Progenitor cell of endocrine pancreas (in vitro differentiated cells): ENCODE measurements around the gene PRKAR1A. TPM values are rescaled to one million over a fixed set of nuclear protein-coding genes. Genes with fewer than 3 reads are reported as not detected.
"Not testable (repeated sequence)": the region's sequence is repeated elsewhere in the genome, so short reads cannot be mapped to it uniquely, and the experiment has no call there.

ENCODE experiments used
- DNase-seq: peaks from one replicate; pipeline ENCODE4 v3.0.0; 2021; ENCODE audit warnings: low spot score; ENCODE audit not compliant: unreplicated experiment
- H3K27ac Mint-ChIP-seq: 2 replicates; pipeline ENCODE4 v1.8.0; 2021; ENCODE audit warnings: mild to moderate bottlenecking, moderate library complexity, mixed read lengths
- H3K27me3 Mint-ChIP-seq: 2 replicates; pipeline ENCODE4 v1.8.0; 2021; ENCODE audit warnings: mixed read lengths
- H3K36me3 Mint-ChIP-seq: 2 replicates; pipeline ENCODE4 v1.8.0; 2022; ENCODE audit warnings: mixed read lengths; ENCODE audit not compliant: insufficient read depth
- H3K4me1 Mint-ChIP-seq: 2 replicates; pipeline ENCODE4 v1.8.0; 2021; ENCODE audit warnings: low read depth, mixed read lengths
- H3K4me3 Mint-ChIP-seq: 2 replicates; pipeline ENCODE4 v1.8.0; 2021; ENCODE audit warnings: low read depth, mild to moderate bottlenecking, moderate library complexity, mixed read lengths
- H3K9me3 Mint-ChIP-seq: 2 replicates; pipeline ENCODE4 v1.8.0; 2021; ENCODE audit warnings: low read depth, mixed read lengths
- total RNA-seq: library from RNA; stranded (reverse); gene quantifications from 2 replicates; pipeline ENCODE4 v1.2.1, GENCODE V29; 2021
- TF ChIP-seq, protein P1 (sequence below): fragments of 200-600 bp; sonication (generic); IDR thresholded peaks from one replicate; pipeline ENCODE4 v1.5.0; 2021; ENCODE audit warnings: antibody characterized with exemption, mild to moderate bottlenecking; ENCODE audit not compliant: unreplicated experiment

Gene PRKAR1A
- total RNA-seq, 1 donor from 2014 or later = 337 TPM

DNA sequence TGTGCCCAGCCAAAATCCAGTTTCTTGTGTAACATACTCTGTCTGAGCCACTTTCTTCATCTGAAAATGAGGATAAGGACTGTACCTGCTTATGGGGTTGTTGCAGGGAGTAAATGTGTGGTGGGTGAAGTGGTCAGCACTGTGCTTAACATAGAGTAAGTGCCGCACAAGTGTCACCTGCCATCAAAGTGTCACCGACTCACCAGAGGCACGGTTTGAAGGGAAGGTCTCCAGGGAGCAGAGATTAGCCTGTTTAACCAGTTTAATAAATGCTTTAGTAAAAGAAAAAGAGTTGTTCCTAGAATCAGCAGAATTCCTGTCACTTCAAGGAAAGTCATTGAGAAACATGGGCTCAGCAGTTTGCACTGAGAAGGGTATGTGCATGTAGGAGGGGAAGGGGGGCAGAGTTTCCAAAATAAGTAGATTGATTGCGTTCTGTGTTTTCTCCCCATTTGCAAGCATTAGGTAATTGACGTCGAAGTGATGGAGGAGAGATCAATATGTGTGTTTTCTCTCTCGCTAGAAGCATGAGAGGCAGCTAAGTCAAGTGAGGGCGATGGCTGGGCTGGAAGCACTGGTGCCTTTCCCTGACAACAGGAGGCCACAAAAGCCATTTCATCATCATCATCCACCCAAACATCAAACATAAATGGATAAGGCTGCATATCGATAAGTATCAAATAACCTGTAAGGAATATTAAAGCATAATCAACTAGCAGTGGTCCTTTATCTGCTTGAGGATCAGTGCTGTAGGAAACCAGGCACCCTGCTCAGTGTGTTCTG is 69.8 kb downstream of the PRKAR1A start:
- Mint-ChIP-seq H3K27me3 (no peaks in the 10 kb centered on the region), H3K36me3 (peaks cover 2% of the 10 kb centered on the region), H3K27ac (peak overlapping the region; percentile 76), H3K4me3 (peak overlapping the region; percentile 11), H3K4me1 (peaks cover 41% of the 10 kb centered on the region), H3K9me3 (peaks cover 4% of the 10 kb centered on the region)
- TF ChIP-seq, protein P1, sequence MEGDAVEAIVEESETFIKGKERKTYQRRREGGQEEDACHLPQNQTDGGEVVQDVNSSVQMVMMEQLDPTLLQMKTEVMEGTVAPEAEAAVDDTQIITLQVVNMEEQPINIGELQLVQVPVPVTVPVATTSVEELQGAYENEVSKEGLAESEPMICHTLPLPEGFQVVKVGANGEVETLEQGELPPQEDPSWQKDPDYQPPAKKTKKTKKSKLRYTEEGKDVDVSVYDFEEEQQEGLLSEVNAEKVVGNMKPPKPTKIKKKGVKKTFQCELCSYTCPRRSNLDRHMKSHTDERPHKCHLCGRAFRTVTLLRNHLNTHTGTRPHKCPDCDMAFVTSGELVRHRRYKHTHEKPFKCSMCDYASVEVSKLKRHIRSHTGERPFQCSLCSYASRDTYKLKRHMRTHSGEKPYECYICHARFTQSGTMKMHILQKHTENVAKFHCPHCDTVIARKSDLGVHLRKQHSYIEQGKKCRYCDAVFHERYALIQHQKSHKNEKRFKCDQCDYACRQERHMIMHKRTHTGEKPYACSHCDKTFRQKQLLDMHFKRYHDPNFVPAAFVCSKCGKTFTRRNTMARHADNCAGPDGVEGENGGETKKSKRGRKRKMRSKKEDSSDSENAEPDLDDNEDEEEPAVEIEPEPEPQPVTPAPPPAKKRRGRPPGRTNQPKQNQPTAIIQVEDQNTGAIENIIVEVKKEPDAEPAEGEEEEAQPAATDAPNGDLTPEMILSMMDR = no peak
- no peak for DNase-seq

GRCh38 chr17:68582867-68583266 is 70.6 kb downstream of the PRKAR1A start:
- not testable (repeated sequence) for H3K27ac Mint-ChIP-seq, H3K4me3 Mint-ChIP-seq, H3K9me3 Mint-ChIP-seq, DNase-seq, H3K27me3 Mint-ChIP-seq, H3K36me3 Mint-ChIP-seq
- peaks cover 41% of the 10 kb centered on the region for H3K4me1 Mint-ChIP-seq

GRCh38 chr17:68584581-68585303 is 72.5 kb downstream of the PRKAR1A start:
- H3K27me3 Mint-ChIP-seq = no peaks in the 10 kb centered on the region
- peaks cover 10% of the 10 kb centered on the region for H3K36me3 Mint-ChIP-seq
- no peak overlapping the region for H3K4me3 Mint-ChIP-seq
- peak overlapping the region; percentile 77 for H3K27ac Mint-ChIP-seq
- DNase-seq = no peak
- peaks cover 40% of the 10 kb centered on the region for H3K4me1 Mint-ChIP-seq
- TF ChIP-seq, protein P1 = no peak
- H3K9me3 Mint-ChIP-seq = peaks cover 7% of the 10 kb centered on the region

- Mint-ChIP-seq H3K27ac (peak overlapping the region; percentile 45), H3K9me3 (peaks cover 7% of the 10 kb centered on the region), H3K4me3 (no peak overlapping the region), H3K27me3 (no peaks in the 10 kb centered on the region), H3K36me3 (peaks cover 10% of the 10 kb centered on the region), H3K4me1 (peaks cover 33% of the 10 kb centered on the region)
- TF ChIP-seq, protein P1 = no peak
- no peak for DNase-seq
Observed at GRCh38 chr17:68585643-68586042, 73.4 kb downstream of the PRKAR1A start.

GRCh38 chr17:68587026-68587425 is 74.8 kb downstream of the PRKAR1A start:
- Mint-ChIP-seq H3K27me3 (no peaks in the 10 kb centered on the region), H3K9me3 (peaks cover 7% of the 10 kb centered on the region), H3K36me3 (peaks cover 14% of the 10 kb centered on the region), H3K27ac (no peak overlapping the region), H3K4me1 (peaks cover 27% of the 10 kb centered on the region), H3K4me3 (no peak overlapping the region)
- DNase-seq = no peak
- TF ChIP-seq, protein P1 = no peak
